H1 (cell line): ENCODE results near the gene BRSK2.

Experiments
- EP300 ChIP-seq, 2 experiments: IDR thresholded peaks; 1 replicate in 1 of 2; 2 replicates in 1 of 2; pipeline ENCODE4 v1.6.1; 2011 to 2012; ENCODE audit warnings: low read depth in 2 of 2, low read length in 2 of 2, mild to moderate bottlenecking in 2 of 2, borderline replicate concordance in 1 of 2, inconsistent platforms in 1 of 2, moderate library complexity in 1 of 2
- POLR2A ChIP-seq, 2 experiments: IDR thresholded peaks; 1 replicate in 1 of 2; 2 replicates in 1 of 2; pipeline ENCODE4 v1.6.1; 2011; ENCODE audit warnings: low read depth in 2 of 2, low read length in 2 of 2, mild to moderate bottlenecking in 2 of 2; ENCODE audit errors: control extremely low read depth in 1 of 2

DNA sequence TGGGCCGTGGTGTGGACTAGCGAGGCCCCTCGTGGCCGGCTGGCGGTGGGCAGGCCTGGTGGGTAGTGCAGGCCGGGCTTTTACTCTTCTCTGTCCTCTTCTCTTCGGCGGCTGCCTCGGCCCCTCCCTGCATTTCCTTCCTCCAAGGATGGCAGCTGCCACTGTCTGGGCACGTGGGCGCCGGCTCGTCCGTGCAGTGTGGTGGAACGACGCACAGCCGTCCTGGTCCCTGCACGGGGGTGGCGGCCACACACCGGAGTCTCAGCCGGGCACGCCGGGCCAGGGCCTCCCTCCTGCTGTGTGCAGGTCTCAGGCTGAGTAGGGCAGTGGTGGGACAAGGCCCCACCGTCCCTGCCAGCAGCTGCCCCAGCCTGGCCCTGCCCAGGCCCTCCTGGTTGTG is 59.1 kb downstream of the BRSK2 start:
- TF ChIP-seq EP300 (IDR thresholded peaks at IDR 0.05; ENCODE audit: borderline replicate concordance in 1 of 2, low read depth in 2 of 2, low read length in 2 of 2) (no peak), POLR2A (IDR thresholded peaks at IDR 0.05; ENCODE audit: control extremely low read depth in 1 of 2, low read depth in 2 of 2, low read length in 2 of 2) (no peak)
